Amniotic epithelial cell (primary cell): ENCODE results near the gene HYAL2.
"Not testable (repeated sequence)": the region's sequence is repeated elsewhere in the genome, so short reads cannot be mapped to it uniquely, and the experiment has no call there.

Source experiments
- DNase-seq: peaks from one replicate; pipeline ENCODE4 v3.0.0-alpha.2; 2010; ENCODE audit warnings: low read depth

Gene HYAL2

GRCh38 chr3:50292159-50293078 lies 30.1 kb downstream of the HYAL2 start, which contains the start of gene IFRD2:
Gene IFRD2 (minus strand): TSS chr3:50292429. CDS start chr3:50292274, 155 bp downstream.
- peak; percentile 96 for DNase-seq

GRCh38 chr3:50290161-50290641 lies 32.3 kb downstream of the HYAL2 start:
- no peak for DNase-seq

- no peak for DNase-seq
Measured at GRCh38 chr3:50289130-50289529, 33.4 kb downstream of the HYAL2 start.

GRCh38 chr3:50288387-50289007 lies 34.0 kb downstream of the HYAL2 start:
- DNase-seq = no peak

DNA sequence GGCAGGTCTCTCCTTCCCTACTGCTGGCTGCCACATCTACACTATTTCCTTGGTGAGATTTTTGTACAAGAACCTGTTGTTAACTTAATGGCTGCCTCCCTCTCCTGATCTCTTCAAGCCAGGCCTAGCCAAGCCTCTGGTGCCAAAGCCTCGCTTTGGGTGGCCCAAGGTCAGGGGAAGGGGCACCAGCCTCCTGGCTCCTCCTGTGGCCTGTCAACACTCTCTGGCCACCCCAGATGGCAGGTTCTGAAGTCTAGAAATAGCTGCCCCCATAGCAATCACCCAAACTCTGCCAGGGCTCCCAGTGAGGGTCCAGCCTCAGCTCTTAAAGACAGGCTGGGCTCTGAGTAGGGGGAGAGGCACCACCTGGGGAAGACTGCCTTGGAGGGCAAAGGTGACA lies 35.3 kb downstream of the HYAL2 start:
- no peak for DNase-seq

DNA sequence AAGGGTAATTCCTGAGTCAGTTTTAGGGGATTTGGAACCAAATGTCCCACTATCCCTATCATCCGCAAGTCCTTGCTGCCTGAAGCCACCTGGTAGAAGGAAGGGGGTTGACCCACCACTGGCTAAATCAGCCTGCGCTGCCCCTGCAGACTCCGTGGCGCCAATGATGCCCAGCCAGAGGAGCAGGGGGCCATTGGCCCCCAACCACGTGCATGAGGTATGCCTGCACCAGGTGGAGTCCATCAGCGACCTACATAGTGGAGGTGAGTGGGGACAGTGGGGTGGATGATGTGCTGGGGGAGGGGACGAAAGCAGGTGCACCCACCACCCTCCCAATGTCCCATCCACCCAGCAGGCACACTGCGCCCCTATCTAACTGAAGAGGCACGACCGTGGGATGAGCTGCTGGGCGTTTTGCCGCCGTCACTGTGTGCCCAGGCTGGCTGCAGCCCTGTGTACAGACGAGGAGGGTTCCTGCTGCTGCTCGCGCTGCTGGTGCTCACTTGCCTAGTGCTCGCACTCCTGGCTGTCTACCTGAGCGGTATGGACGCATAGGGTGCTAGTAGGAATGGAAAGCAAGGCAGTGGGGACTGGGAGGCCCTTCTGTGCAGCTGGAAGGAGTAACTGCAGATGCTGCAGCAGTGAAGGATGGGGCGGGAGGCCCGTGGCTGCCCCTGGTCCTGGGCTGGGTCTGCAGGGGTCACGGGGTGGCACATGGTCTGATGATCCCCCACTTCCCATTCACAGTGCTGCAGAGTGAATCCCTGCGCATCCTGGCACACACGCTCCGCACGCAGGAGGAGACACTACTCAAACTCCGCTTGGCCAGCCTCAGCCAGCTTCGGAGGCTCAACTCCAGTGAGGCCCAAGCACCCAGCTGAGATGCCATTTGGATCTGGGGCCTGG lies 36.0 kb downstream of the HYAL2 start:
- no peak for DNase-seq

DNA sequence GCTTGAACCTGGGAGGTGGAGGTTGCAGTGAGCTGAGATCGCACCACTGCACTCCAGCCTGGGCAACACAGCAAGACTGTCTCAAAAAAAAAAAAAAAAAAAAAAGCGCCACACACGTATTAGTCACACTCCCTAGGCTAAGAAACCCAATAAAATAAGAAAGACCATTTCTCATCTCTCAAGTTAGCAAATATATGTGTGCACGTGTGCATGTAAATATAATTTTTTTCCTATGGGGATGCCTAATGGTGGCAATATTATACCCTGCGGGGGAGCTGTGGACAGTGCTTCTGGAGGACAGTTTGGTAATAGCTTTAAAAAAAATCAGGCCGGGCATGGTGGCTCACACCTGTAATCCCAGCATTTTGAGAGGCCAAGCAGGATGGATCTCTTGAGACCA lies 38.4 kb downstream of the HYAL2 start:
- DNase-seq = not testable (repeated sequence)

DNA sequence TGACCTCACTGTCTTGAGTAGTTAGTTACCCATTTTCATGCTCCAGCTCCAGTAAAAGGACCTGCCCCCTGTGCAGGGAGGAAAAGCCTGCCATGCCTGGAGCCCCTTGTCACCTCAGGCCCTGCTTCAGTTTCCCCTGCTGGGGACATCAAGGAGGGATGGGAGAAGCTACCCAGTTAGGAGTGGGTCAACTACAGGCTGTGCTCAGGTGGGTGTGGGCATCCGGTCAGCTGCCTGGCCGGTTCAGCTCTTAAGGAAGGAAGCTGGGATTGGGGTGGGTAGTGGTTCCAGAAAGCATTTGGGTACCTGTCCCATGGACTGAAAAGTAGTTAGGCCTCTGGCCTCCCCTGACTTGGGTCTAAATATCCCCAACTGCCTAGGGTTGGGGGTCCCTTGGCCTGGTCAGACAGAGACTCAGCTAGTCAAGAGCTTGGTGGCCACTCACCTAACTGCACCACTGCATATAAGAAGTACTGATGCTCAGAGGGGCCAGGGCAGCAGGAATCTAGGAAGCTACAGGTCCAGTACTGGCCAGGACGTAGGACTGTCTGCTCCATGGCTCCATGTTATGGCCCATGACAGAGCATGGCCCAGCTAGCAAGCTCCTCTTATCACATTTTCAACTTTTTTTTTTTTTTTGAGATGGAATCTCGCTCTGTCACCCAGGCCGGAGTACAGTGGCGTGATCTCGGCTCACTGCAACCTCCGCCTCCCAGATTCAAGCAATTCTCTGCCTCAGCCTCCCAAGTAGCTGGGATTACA lies 43.1 kb downstream of the HYAL2 start:
- no peak for DNase-seq

DNA sequence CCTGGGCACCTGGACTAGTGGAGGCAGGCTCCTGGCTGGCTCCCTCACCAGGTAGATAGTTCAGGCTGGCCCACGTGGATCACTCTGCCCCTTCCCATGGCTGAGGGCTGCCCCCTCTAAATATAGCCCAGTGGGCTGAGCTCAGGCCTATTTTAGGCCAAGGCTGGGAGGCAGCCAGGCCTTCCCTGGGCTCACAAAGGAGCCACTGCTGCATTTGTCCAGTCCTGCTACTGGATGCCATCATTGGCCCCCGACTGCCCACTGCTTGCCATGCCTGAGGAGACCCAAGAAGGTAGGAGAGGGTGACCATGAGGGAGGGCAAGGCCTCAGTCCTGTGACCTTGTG lies 43.7 kb downstream of the HYAL2 start, which contains the start of gene LSMEM2:
TSS of gene LSMEM2 (plus strand) at position 208 of the 345 bp plus-strand sequence. CDS start at position 235, 27 bp downstream.
- DNase-seq = no peak

DNA sequence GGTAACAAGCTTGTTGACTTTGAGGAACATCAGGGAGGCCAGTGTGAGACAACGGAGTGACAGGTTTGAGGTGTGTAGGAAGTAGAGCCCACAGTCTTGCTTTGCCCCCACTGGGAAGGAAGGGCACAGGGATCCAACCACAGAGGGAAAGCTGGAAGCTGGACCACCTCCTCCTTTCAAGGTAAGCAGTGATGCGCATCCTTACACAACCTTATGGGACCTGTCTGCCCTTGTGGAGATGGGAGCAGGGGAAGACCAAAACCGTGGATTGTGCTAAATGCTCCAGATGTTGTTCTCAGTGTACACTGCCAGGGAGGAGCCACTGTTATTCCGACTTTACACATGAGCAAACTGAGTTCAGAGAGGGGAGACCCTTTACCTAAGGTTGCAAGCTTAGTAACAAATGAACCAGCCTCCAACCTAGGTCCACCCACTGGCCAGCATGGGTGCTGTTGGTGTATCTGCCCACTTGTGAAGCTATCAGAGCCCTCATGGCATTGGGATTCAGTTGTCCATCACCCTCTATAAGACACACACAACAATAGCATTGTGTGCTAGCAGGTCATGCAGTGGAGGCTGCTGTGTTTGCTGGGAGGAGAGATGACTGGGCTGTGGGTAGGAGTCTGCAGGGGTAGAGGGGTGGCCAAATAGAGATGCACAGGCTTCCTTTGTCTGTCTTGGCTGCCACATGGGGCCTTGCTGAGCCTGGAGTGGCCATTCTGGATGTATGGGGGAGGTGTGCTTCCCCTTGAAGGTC lies 44.2 kb downstream of the HYAL2 start:
- no peak for DNase-seq

GRCh38 chr3:50276762-50277101 lies 45.8 kb downstream of the HYAL2 start:
- DNase-seq = no peak

- no peak for DNase-seq
Measured at GRCh38 chr3:50275996-50276761, 46.4 kb downstream of the HYAL2 start.

GRCh38 chr3:50275141-50275995 lies 47.2 kb downstream of the HYAL2 start:
- DNase-seq = no peak

GRCh38 chr3:50274371-50275104 lies 48.0 kb downstream of the HYAL2 start:
- peak; percentile 45 for DNase-seq

- DNase-seq = no peak
Measured at GRCh38 chr3:50273689-50274065, 48.9 kb downstream of the HYAL2 start.

DNA sequence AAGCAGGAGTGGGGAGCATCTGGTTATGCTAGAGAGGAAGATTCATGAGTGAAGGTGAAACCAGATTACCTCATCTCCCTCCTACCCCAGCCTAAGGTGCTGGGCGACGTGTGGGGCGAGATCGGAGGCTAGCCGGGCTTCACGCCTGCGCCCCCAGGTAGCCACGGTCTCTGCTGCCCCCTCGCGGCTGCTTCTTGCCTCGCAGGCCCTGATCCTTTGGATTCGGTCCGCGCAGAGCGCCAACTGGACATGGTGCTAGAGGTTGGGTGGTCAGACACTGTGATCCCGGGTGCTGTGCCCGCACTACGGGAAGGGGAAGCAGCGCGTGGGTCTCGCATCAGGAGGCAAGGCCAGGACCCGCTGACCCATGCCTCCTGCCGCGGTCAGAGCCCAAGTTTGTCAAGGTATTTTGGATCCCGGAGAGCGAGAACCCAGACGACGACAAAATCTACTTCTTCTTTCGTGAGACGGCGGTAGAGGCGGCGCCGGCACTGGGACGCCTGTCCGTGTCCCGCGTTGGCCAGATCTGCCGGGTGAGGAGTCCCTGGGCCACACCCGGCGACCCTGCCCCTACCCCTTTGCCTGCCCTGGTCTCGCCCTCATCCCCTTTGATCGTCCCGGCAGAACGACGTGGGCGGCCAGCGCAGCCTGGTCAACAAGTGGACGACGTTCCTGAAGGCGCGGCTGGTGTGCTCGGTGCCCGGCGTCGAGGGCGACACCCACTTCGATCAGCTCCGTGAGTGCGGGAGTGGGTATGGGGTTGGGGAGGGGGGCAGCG lies 49.4 kb downstream of the HYAL2 start:
- peak; percentile 53 for DNase-seq

DNA sequence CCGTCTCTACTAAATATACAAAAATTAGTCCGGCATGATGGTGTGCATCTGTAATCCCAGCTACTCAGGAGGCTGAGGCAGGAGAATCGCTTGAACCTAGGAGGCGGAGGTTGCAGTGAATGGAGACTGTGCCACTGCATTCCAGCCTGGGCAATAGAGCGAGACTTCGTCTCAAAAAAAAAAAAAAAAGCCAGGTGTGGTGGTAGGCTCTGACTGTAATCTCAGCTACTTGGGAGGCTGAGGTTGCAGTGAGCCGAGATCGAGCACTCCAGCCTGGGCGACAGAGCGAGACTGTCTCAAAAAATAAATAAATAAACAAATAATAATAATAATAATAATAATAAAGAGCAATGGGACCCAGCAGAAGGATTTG lies 50.0 kb downstream of the HYAL2 start:
- not testable (repeated sequence) for DNase-seq
